ENCODE results near the gene LCE3D. TPM values are rescaled to one million over a fixed set of nuclear protein-coding genes. Genes with fewer than 3 reads are reported as not detected.
"Not testable (repeated sequence)": the region's sequence is repeated elsewhere in the genome, so short reads cannot be mapped to it uniquely, and the experiment has no call there.

LCE3D gene
- total and polyA plus RNA-seq, 2 experiments from 2014 or later = not detected

DNA sequence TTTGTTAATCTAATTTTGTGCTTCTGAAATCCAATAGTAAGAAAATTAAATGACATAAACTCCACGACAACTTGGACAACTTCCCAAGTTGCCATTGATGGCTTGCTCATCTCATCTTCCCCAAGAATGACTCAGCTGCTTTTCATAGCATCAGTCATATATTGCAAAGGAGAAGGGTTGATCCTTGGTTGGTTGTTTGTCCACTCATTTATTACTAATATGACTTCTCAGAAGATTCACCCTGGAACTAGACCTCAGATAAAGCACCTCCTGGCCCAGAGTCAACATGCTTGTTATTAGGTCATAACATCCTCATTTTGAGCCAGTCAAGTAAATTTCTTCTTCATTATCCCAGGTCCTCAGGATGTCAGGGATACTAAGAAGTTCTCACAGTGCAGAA, 2.3 kb upstream of the LCE3D start (continued):
- TF ChIP-seq ZNF462 (CRISPR knock-in tag; IDR thresholded peaks at IDR 0.05) = no peak

DNA sequence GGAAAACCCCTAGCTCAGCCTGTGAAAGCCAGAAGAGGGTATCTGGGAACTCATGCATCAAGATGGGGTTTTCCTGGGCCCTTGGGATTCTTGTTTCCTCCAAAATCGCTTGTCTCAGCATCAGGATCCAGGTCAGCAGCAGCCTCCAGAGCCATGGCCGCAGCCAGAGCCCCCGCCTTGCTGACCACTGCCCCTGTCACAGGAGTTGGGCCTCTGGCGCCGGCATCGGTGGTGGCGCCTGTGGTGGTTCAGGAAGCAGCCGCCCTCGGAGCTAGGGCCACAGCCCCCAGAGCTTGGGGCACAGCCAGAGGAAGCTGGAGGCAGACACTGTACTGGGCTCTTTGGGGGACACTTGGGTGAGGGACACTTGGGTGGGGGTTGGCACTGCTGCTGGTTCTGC, 790 bp downstream of the LCE3D start:
- H3F3A ChIP-seq (replicated peaks; ENCODE audit: low read depth); H3K27me3 ChIP-seq (ENCODE audit: insufficient read depth); H3K9me3 Mint-ChIP-seq; H3K4me3 Mint-ChIP-seq; DNase-seq (ENCODE audit: low spot score); H3K27me3 Mint-ChIP-seq (ENCODE audit: insufficient read depth, low read depth, poor library complexity); H2AFZ ChIP-seq; H3K36me3 Mint-ChIP-seq (ENCODE audit: low read depth); H3K79me2 ChIP-seq (replicated peaks; ENCODE audit: insufficient read depth); H4K20me1 ChIP-seq (replicated peaks; ENCODE audit: insufficient read depth); ATAC-seq; H3K27ac Mint-ChIP-seq; H3K36me3 ChIP-seq (ENCODE audit: insufficient read depth); H3K4me3 ChIP-seq: not testable (repeated sequence)
- Histone ChIP-seq H3K4me2 (peak overlapping the region; percentile 53; the same call in 1 of the 2 replicates), H3K9me2 (ENCODE audit: insufficient read depth) (peaks cover 17% of the 10 kb centered on the region; the same call in 1 of the 2 replicates), H3K27ac (ENCODE audit: low read depth) (peak overlapping the region; percentile 71), H3K4me1 (ENCODE audit: insufficient read depth) (peaks cover 26% of the 10 kb centered on the region)
- H3K4me1 Mint-ChIP-seq = peaks cover 17% of the 10 kb centered on the region

- peaks cover 17% of the 10 kb centered on the region for H3K4me1 Mint-ChIP-seq
- no peak for DNase-seq (ENCODE audit: low spot score)
- Histone ChIP-seq H3K27ac (ENCODE audit: low read depth) (no peak overlapping the region), H3K27me3 (ENCODE audit: insufficient read depth) (no peaks in the 10 kb centered on the region), H2AFZ (peak overlapping the region; percentile 73; the same call in 1 of the 2 replicates), H4K20me1 (replicated peaks; ENCODE audit: insufficient read depth) (no peaks in the 10 kb centered on the region), H3K4me3 (no peak overlapping the region), H3K4me2 (no peak overlapping the region), H3F3A (replicated peaks; ENCODE audit: low read depth) (no peaks in the 10 kb centered on the region), H3K36me3 (ENCODE audit: insufficient read depth) (no peaks in the 10 kb centered on the region), H3K79me2 (replicated peaks; ENCODE audit: insufficient read depth) (no peaks in the 10 kb centered on the region), H3K9me2 (ENCODE audit: insufficient read depth) (peaks cover 24% of the 10 kb centered on the region), H3K4me1 (ENCODE audit: insufficient read depth) (peaks cover 26% of the 10 kb centered on the region)
- TF ChIP-seq ZNF462 (CRISPR knock-in tag; IDR thresholded peaks at IDR 0.05) = no peak
- TF ChIP-seq NANOG (IDR thresholded peaks at IDR 0.05; ENCODE audit: borderline replicate concordance) = no peak
- no peak for TF ChIP-seq EZH2 (IDR thresholded peaks at IDR 0.05; ENCODE audit: low read depth, unreplicated experiment)
- no peak for ATAC-seq
- H3K27me3 Mint-ChIP-seq (ENCODE audit: insufficient read depth, low read depth, poor library complexity) = peaks cover 2% of the 10 kb centered on the region
- no peak overlapping the region for H3K27ac Mint-ChIP-seq
- H3K9me3 Mint-ChIP-seq = peaks cover 3% of the 10 kb centered on the region; the same call in 1 of the 3 replicates
- no peak overlapping the region for H3K4me3 Mint-ChIP-seq
- H3K36me3 Mint-ChIP-seq (ENCODE audit: low read depth) = no peaks in the 10 kb centered on the region
These were observed 3.1 kb downstream of the LCE3D start for GRCh38 chr1:152577168-152577567.
